Trophoblast cell (in vitro differentiated cells and primary cell): ENCODE results near the gene PGAM2.
A peak's percentile ranks its signal among the peaks of the same experiment; 100 is the strongest.
"Not testable (repeated sequence)": the region's sequence is repeated elsewhere in the genome, so short reads cannot be mapped to it uniquely, and the experiment has no call there.

Experiments
- DNase-seq, 2 donors: peaks; one replicate each; pipeline ENCODE4 v3.0.0-alpha.2; 2016
- H2AFZ ChIP-seq: 2 replicates; pipeline ENCODE4 v1.6.1; 2013; ENCODE audit warnings: low read length, moderate library complexity, mild to moderate bottlenecking; ENCODE audit not compliant: insufficient read depth, poor library complexity
- H2AK5ac ChIP-seq: 2 replicates; pipeline ENCODE4 v1.6.1; 2013; ENCODE audit warnings: mild to moderate bottlenecking, low read length
- H2BK120ac ChIP-seq: 2 replicates; pipeline ENCODE4 v1.6.1; 2013; ENCODE audit warnings: low read length, mild to moderate bottlenecking, moderate library complexity; ENCODE audit not compliant: insufficient read depth, poor library complexity
- H2BK12ac ChIP-seq: 2 replicates; pipeline ENCODE4 v1.6.1; 2013; ENCODE audit warnings: mild to moderate bottlenecking, low read length, moderate library complexity
- H2BK5ac ChIP-seq: 2 replicates; pipeline ENCODE4 v1.6.1; 2013; ENCODE audit warnings: low read length, low read depth, moderate library complexity, mild to moderate bottlenecking; ENCODE audit not compliant: poor library complexity
- H3K14ac ChIP-seq: 2 replicates; pipeline ENCODE4 v1.6.1; 2013; ENCODE audit warnings: mild to moderate bottlenecking, low read length
- H3K18ac ChIP-seq: 2 replicates; pipeline ENCODE4 v1.6.1; 2013; ENCODE audit warnings: mild to moderate bottlenecking, low read length
- H3K23ac ChIP-seq: 2 replicates; pipeline ENCODE4 v1.6.1; 2013; ENCODE audit warnings: low read length
- H3K27ac ChIP-seq: 2 replicates; pipeline ENCODE4 v1.5.1; 2013; ENCODE audit warnings: low read depth, mild to moderate bottlenecking, inconsistent platforms, low read length, moderate library complexity
- H3K27me3 ChIP-seq: 2 replicates; pipeline ENCODE4 v1.6.1; 2013; ENCODE audit warnings: inconsistent platforms, mild to moderate bottlenecking, low read length, moderate library complexity; ENCODE audit not compliant: insufficient read depth
- H3K36me3 ChIP-seq, 2 experiments: 1 replicate in 1 of 2; 2 replicates in 1 of 2; pipeline ENCODE4 v1.6.1; 2013; ENCODE audit warnings: low read length in 2 of 2, mild to moderate bottlenecking in 2 of 2, moderate library complexity in 1 of 2; ENCODE audit not compliant: insufficient read depth in 2 of 2, control insufficient read depth in 1 of 2
- H3K4ac ChIP-seq: 2 replicates; pipeline ENCODE4 v1.6.1; 2013; ENCODE audit warnings: low read depth, mild to moderate bottlenecking, low read length, moderate library complexity
- H3K4me1 ChIP-seq, 2 experiments: 1 replicate in 1 of 2; 2 replicates in 1 of 2; pipeline ENCODE4 v1.6.1; 2013; ENCODE audit warnings: low read length in 2 of 2, mild to moderate bottlenecking in 2 of 2, moderate library complexity in 1 of 2; ENCODE audit not compliant: insufficient read depth in 2 of 2, control insufficient read depth in 1 of 2
- H3K4me2 ChIP-seq: 2 replicates; pipeline ENCODE4 v1.6.1; 2013; ENCODE audit warnings: inconsistent platforms, mild to moderate bottlenecking, low read length, moderate library complexity
- H3K4me3 ChIP-seq: 2 replicates; pipeline ENCODE4 v1.5.1; 2013; ENCODE audit warnings: mild to moderate bottlenecking, low read depth, low read length, inconsistent platforms
- H3K79me1 ChIP-seq: one replicate; pipeline ENCODE4 v1.6.1; 2013; ENCODE audit warnings: low read length
- H3K79me2 ChIP-seq: 2 replicates; pipeline ENCODE4 v1.6.1; 2013; ENCODE audit warnings: low read length, mild to moderate bottlenecking; ENCODE audit not compliant: control insufficient read depth, insufficient read depth, poor library complexity
- H3K9ac ChIP-seq: 2 replicates; pipeline ENCODE4 v1.6.1; 2013; ENCODE audit warnings: mild to moderate bottlenecking, low read length
- H3K9me3 ChIP-seq: 2 replicates; pipeline ENCODE4 v1.6.1; 2013; ENCODE audit warnings: low read depth, mild to moderate bottlenecking, control low read depth, inconsistent platforms, low read length; ENCODE audit not compliant: insufficient read depth
- H4K12ac ChIP-seq: 2 replicates; pipeline ENCODE4 v1.6.1; 2013; ENCODE audit warnings: low read depth, mild to moderate bottlenecking, low read length, moderate library complexity
- H4K8ac ChIP-seq: 2 replicates; pipeline ENCODE4 v1.6.1; 2013; ENCODE audit warnings: low read depth, mild to moderate bottlenecking, low read length, moderate library complexity
- H4K91ac ChIP-seq: one replicate; pipeline ENCODE4 v1.6.1; 2013; ENCODE audit warnings: low read depth, mild to moderate bottlenecking, low read length, moderate library complexity
- WGBS: extraction: QIAGEN DNeasy Blood & Tissue Kit; methylation state at CpG from one replicate; pipeline ENCODE4 v1.1.7; 2013; ENCODE audit warnings: missing lambda C conversion rate; ENCODE audit not compliant: insufficient read length, insufficient coverage; ENCODE audit errors: extremely low coverage; 5-methylcytosine and 5-hydroxymethylcytosine counted together

Gene PGAM2

DNA sequence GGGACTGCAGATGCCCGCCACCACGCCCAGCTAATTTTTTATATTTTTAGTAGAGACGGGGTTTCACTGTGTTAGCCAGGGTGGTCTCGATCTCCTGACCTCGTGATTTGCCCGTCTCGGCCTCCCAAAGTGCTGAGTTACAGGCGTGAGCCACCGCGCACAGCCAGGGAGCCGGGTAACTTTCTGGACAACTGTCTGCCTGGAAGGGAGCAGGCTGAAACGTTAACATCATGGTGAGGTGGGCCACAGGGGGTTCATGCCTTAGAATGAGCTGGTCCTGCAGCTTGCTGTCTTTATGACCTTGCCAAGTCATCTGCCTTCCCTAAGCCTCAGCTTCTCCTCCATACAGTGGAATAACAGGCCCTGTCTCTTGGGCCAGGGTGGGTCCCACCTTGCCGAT is 34.0 kb downstream of the PGAM2 start:
- not testable (repeated sequence) for H3K4me1 ChIP-seq, H3K4me3 ChIP-seq, H3K9me3 ChIP-seq, H3K79me1 ChIP-seq, H3K27me3 ChIP-seq, H3K4me2 ChIP-seq, H4K8ac ChIP-seq, H4K12ac ChIP-seq, H3K79me2 ChIP-seq, H3K18ac ChIP-seq, H2BK12ac ChIP-seq, H3K23ac ChIP-seq, H2AFZ ChIP-seq, H3K4ac ChIP-seq, H2AK5ac ChIP-seq, H3K14ac ChIP-seq, H2BK5ac ChIP-seq, H3K36me3 ChIP-seq, H3K27ac ChIP-seq, DNase-seq, H4K91ac ChIP-seq, H3K9ac ChIP-seq, H2BK120ac ChIP-seq
- no CpG with 5 or more reads among the region's 13 CpGs for WGBS

DNA sequence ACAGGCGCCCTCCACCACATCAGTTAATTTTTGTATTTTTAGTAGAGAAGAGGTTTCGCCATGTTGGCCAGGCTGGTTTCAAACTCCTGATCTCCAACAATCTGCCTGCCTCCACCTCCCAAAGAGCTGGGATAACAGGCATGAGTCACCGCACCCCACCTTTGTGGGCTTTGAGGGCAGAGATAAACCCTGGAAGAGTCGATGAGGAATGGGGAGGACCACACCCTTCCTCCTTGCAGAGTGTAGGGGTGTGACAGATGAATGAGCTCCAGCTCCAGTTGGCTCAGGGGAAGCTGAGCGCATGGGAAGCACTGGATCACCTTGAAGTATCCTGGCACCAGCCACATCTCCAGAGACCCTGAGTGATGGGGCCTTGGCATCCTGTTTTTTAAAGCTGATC is 35.3 kb downstream of the PGAM2 start:
- H3K4ac ChIP-seq, H3K4me3 ChIP-seq, H4K91ac ChIP-seq, H2BK5ac ChIP-seq, H3K36me3 ChIP-seq, H3K79me2 ChIP-seq, H3K9ac ChIP-seq, DNase-seq, H3K18ac ChIP-seq, H3K14ac ChIP-seq, H3K9me3 ChIP-seq, H3K23ac ChIP-seq, H2AFZ ChIP-seq, H4K12ac ChIP-seq, H3K4me2 ChIP-seq, H3K79me1 ChIP-seq, H2BK120ac ChIP-seq, H2BK12ac ChIP-seq, H3K27ac ChIP-seq, H4K8ac ChIP-seq, H3K27me3 ChIP-seq, H3K4me1 ChIP-seq, H2AK5ac ChIP-seq: not testable (repeated sequence)
- no CpG with 5 or more reads among the region's 5 CpGs for WGBS

DNA sequence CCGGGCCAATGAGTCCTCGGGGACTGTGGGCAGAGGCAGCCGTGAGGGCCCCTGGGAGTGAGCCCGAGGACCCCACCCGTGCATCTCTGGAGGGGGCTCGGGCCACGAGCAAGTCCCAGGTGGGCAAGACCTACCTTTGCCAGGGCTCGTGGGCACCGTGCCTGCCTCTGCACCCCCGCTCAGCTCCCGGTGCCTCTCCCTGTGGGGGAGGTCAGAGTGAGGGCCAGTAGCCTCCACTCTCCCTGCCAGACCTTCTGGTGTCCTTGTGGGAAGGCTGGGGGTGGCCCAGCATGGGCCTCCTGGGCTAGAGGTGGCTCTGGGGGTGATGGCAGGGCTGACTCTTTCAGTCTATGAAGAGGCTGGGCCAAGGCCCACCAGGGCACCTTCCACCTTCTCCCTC is 35.9 kb downstream of the PGAM2 start:
- not testable (repeated sequence) for H3K79me1 ChIP-seq, H2BK12ac ChIP-seq, H2BK5ac ChIP-seq, H3K9me3 ChIP-seq, H3K79me2 ChIP-seq, H3K4ac ChIP-seq, H3K4me2 ChIP-seq, DNase-seq, H3K23ac ChIP-seq, H3K14ac ChIP-seq, H3K18ac ChIP-seq, H2AFZ ChIP-seq, H2AK5ac ChIP-seq, H4K91ac ChIP-seq, H3K9ac ChIP-seq, H3K27ac ChIP-seq, H3K4me3 ChIP-seq, H3K4me1 ChIP-seq, H2BK120ac ChIP-seq, H4K12ac ChIP-seq, H3K36me3 ChIP-seq, H4K8ac ChIP-seq, H3K27me3 ChIP-seq
- WGBS: no CpG with 5 or more reads among the region's 11 CpGs

DNA sequence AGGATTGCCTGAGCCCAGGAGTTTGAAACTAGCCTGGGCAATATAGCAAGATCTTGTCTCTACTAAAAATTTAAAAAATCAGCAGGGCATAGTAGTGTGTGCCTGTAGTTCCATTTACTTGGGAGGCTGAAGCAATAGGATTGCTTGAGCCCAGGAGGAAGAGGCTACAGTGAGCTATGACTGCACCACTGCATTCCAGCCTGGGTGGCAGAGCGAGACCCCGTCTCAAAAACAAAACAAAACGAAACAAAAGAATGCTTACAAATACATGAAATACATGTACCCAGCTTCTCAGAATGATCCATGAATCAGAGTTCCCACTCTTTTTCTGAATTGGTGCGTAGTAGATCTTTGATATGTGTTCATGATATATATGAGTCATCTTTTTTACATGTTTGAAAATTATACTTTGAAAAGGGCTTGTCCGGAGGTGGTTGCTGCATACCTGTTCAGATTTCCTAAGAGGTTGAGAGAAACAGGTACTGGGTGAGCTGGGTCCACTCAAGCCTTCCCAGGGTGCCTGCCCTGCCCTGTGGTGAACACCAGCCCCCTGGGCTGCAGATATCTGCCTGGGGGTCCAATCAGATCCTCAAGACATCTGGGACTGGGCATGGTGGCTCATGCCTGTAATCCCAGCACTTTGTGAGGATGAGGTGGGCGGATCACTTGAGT is 42.4 kb downstream of the PGAM2 start:
- not testable (repeated sequence) for H2BK5ac ChIP-seq, H4K91ac ChIP-seq, H3K4me1 ChIP-seq, H4K12ac ChIP-seq, H3K79me1 ChIP-seq, H2AFZ ChIP-seq, H4K8ac ChIP-seq, H3K23ac ChIP-seq, H3K4ac ChIP-seq, H3K14ac ChIP-seq, H3K4me2 ChIP-seq, H2BK12ac ChIP-seq, H2BK120ac ChIP-seq, H3K18ac ChIP-seq, H3K79me2 ChIP-seq, H3K4me3 ChIP-seq, H3K27ac ChIP-seq, H2AK5ac ChIP-seq, H3K27me3 ChIP-seq, H3K9ac ChIP-seq, H3K9me3 ChIP-seq, H3K36me3 ChIP-seq
- no CpG with 5 or more reads among the region's 6 CpGs for WGBS
- DNase-seq: peak in 1 of 2 donors; percentile 40
